Sigmoid colon (tissue), 4 donors: Measurements from ENCODE around the gene NUP58.

ENCODE experiments used
- CTCF ChIP-seq, 4 experiments: fragments of 450-650 bp in 3 of 4; fragments of 200-600 bp in 1 of 4; IDR thresholded peaks; one replicate each; pipeline ENCODE4 v1.5.1; 2016 to 2019; ENCODE audit warnings: antibody characterized with exemption in 4 of 4, mild to moderate bottlenecking in 3 of 4, moderate library complexity in 2 of 4
- EP300 ChIP-seq, 4 donors: sonication (generic); formaldehyde crosslinking; IDR thresholded peaks; one replicate each; pipeline ENCODE4 v1.6.1; 2017; ENCODE audit warnings: antibody characterized with exemption in 4 of 4
- POLR2A ChIP-seq, 2 donors: fragments of 450-650 bp; IDR thresholded peaks; one replicate each; pipeline ENCODE4 v1.6.1; 2016; ENCODE audit warnings: antibody characterized with exemption in 2 of 2, mild to moderate bottlenecking in 2 of 2, moderate library complexity in 2 of 2
- POLR2AphosphoS5 ChIP-seq, 4 donors: sonication (generic); formaldehyde crosslinking; IDR thresholded peaks; one replicate each; pipeline ENCODE4 v1.6.1; 2017; ENCODE audit warnings: antibody characterized with exemption in 4 of 4

DNA sequence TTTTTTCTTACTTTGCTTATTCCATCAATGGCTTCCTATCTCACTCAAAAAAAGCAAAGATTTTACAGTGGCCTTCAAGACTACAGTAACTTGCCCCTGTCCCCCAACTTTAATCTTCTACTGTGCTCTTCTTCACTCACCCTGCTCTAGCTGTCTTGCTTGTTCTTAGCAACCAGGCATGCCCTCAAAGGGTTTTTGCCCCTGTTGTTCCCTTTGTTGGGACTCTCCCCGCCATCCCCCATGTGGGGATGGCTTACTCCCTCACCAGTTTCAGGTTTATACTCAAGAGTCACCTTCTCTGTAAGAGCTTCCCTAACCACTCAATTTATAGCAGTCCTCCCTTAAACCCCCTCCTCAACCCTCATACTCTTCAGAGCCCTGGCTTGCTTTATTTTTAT is 19.5 kb upstream of the NUP58 start:
- TF ChIP-seq CTCF (IDR thresholded peaks at IDR 0.05), result no peak
- TF ChIP-seq POLR2A (IDR thresholded peaks at IDR 0.05), result no peak
- TF ChIP-seq EP300 (IDR thresholded peaks at IDR 0.05), result no peak
- TF ChIP-seq POLR2AphosphoS5 (IDR thresholded peaks at IDR 0.05), result no peak
